ENCODE data around the gene EVA1B. TPM values are rescaled to one million over a fixed set of nuclear protein-coding genes. Genes with fewer than 3 reads are reported as not detected.

Gene EVA1B
- total RNA-seq, 1 donor, result 191 TPM

DNA sequence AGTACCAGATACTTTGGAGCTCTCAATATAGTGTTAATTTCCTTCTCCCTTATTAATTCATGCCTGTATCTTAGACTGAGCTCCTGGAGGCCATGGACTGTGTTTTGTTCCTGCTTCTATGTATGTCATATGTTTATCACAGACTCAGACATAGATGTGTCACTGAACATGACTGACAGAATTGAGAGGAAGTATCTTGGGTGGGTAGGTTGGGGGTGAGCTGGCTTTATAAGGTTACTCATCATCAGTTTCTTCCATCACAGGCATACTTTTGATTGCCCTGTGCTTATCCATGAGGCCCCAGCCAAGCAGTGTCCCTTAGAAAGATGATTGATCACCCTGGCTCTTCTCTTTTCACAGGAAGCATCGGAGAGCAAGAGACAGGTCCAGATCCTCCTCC lies 22.9 kb downstream of the EVA1B start:
- TF ChIP-seq, protein P1, sequence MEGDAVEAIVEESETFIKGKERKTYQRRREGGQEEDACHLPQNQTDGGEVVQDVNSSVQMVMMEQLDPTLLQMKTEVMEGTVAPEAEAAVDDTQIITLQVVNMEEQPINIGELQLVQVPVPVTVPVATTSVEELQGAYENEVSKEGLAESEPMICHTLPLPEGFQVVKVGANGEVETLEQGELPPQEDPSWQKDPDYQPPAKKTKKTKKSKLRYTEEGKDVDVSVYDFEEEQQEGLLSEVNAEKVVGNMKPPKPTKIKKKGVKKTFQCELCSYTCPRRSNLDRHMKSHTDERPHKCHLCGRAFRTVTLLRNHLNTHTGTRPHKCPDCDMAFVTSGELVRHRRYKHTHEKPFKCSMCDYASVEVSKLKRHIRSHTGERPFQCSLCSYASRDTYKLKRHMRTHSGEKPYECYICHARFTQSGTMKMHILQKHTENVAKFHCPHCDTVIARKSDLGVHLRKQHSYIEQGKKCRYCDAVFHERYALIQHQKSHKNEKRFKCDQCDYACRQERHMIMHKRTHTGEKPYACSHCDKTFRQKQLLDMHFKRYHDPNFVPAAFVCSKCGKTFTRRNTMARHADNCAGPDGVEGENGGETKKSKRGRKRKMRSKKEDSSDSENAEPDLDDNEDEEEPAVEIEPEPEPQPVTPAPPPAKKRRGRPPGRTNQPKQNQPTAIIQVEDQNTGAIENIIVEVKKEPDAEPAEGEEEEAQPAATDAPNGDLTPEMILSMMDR (IDR thresholded peaks at IDR 0.05; ENCODE audit: insufficient read depth, low read depth, low read length), result no peak
- DNase-seq (ENCODE audit: low read depth), result no peak
- no peak overlapping the region for H3K4me3 ChIP-seq (ENCODE audit: low read depth, low read length)

DNA sequence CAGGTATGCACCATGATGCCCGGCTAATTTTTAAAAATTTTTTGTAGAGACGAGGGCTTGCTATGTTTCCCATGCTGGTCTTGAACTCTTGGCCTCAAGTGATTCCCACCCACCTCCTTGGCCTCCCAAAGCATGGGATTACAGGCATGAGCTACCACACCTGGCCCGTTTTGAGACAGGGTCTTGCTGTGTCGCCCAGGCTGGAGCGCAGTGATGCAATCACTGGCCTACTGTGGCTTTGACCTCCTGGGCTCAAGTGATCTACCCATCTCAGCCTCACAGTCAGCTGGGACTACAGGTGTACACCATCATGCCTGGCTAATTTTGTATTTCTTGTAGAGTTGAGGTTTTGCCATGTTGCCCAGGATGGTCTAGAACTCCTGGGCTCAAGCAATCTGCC lies 24.8 kb downstream of the EVA1B start:
- no peak for DNase-seq (ENCODE audit: low read depth)
- TF ChIP-seq, protein P1 (IDR thresholded peaks at IDR 0.05; ENCODE audit: insufficient read depth, low read depth, low read length), result no peak
- no peak overlapping the region for H3K4me3 ChIP-seq (ENCODE audit: low read depth, low read length)

DNA sequence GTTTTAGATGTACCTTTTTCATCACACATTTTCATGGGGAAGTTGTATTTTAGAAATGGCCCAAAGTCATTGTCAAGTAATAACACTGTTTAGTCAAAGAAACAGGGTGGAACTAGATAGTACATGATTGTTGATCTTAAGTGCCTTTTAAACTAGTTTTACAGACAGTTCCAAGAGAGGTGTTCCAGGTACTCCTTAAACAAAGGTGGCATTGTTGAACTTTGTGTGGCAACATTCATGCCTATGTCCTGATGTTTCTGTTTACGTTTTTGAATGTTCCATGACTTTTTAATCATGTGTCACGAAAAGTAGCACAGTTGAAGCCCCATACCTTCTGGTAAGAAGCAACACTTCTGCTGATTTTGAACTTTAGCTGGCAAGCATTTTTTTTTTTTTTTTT lies 26.4 kb downstream of the EVA1B start:
- no peak for DNase-seq (ENCODE audit: low read depth)
- H3K4me3 ChIP-seq (ENCODE audit: low read depth, low read length), result no peak overlapping the region
- TF ChIP-seq, protein P1 (IDR thresholded peaks at IDR 0.05; ENCODE audit: insufficient read depth, low read depth, low read length), result no peak

DNA sequence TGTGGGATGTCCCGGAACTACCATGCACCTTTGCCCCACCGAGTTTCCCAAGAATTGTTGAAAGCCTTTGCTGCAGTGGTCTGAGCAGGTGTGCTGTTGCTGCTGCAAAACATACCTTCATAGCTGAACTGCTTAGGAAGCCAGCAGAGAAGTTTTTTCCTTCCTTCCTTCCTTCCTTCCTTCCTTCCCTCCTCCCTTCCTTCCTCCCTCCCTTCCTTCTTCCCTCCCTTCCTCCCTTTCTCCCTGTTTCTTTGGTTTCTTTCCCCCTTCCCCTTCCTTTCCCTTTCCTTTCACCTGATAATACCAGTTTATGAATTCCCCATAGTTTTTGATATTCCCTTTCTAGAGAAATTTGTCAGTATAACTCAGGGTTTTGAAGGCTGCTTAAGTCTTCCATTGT lies 28.1 kb downstream of the EVA1B start:
- TF ChIP-seq, protein P1 (IDR thresholded peaks at IDR 0.05; ENCODE audit: insufficient read depth, low read depth, low read length), result no peak
- no peak overlapping the region for H3K4me3 ChIP-seq (ENCODE audit: low read depth, low read length)
- DNase-seq (ENCODE audit: low read depth), result no peak

- no peak overlapping the region for H3K4me3 ChIP-seq (ENCODE audit: low read depth, low read length)
- TF ChIP-seq, protein P1 (IDR thresholded peaks at IDR 0.05; ENCODE audit: insufficient read depth, low read depth, low read length), result no peak
- no peak for DNase-seq (ENCODE audit: low read depth)
Measured at GRCh38 chr1:36287595-36287994, 35.9 kb downstream of the EVA1B start.

DNA sequence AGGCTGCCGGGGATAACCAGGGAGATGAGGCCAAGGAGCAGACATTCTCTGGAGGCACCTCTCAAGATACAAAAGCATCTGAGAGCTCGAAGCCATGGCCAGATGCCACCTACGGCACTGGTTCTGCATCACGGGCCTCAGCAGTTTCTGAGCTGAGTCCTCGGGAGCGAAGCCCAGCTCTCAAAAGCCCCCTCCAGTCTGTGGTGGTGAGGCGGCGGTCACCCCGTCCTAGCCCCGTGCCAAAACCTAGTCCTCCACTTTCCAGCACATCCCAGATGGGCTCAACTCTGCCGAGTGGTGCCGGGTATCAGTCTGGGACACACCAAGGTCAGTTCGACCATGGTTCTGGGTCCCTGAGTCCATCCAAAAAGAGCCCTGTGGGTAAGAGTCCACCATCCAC lies 36.6 kb downstream of the EVA1B start:
- TF ChIP-seq, protein P1 (IDR thresholded peaks at IDR 0.05; ENCODE audit: insufficient read depth, low read depth, low read length), result no peak
- no peak overlapping the region for H3K4me3 ChIP-seq (ENCODE audit: low read depth, low read length)
- no peak for DNase-seq (ENCODE audit: low read depth)

DNA sequence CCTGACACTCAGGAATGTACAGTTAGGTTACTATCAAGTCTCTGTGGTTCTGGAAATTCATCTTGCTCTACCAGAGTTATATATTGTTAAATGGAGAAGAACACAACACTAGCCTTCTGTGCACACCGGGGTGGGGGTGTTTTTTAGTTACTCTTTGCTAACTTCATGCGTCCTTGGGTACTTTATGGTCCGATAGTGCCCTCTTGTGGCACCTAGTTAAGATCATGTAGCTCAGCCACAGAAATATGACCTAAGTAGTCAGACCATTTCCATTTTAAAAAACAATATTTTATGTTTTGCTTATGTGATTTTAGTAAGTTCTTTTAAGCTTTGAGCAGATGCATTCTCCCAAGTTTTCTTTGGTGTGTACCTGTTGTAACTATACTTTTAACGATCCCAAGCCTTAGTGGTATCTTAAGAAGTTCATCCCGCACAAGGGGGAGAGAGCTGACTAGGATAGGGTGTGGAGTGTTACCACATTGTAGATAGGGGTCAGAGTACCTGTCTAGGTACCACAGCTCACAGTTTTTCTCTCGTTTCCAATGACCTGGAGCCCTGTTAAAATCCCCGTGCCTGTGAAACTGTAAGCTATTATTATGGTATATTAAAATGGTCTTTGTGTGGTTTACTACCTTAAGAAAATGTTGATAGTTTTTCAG lies 37.9 kb downstream of the EVA1B start:
- H3K4me3 ChIP-seq (ENCODE audit: low read depth, low read length), result no peak overlapping the region
- TF ChIP-seq, protein P1 (IDR thresholded peaks at IDR 0.05; ENCODE audit: insufficient read depth, low read depth, low read length), result peak; percentile 72
- DNase-seq (ENCODE audit: low read depth), result peak; percentile 93
